Hepatocyte (in vitro differentiated cells): ENCODE measurements around the gene RNPS1. TPM values are rescaled to one million over a fixed set of nuclear protein-coding genes. Genes with fewer than 3 reads are reported as not detected.

Source experiments
- DNase-seq: peaks from one replicate; pipeline ENCODE4 v3.0.0-alpha.2; 2016; ENCODE audit warnings: low spot score
- H2AFZ ChIP-seq: fragments of 200-600 bp; sonication (generic); 2 replicates; pipeline ENCODE4 v1.6.0; 2016; ENCODE audit warnings: antibody characterized with exemption, mild to moderate bottlenecking
- H3K27ac ChIP-seq: fragments of 200-600 bp; sonication (generic); 2 replicates; pipeline ENCODE4 v1.5.1; 2016; ENCODE audit warnings: mild to moderate bottlenecking
- H3K27me3 ChIP-seq: fragments of 200-600 bp; sonication (generic); 2 replicates; pipeline ENCODE4 v1.6.1; 2016
- H3K36me3 ChIP-seq: fragments of 200-600 bp; sonication (generic); replicated peaks from 2 replicates; pipeline ENCODE4 v1.5.1; 2016; ENCODE audit warnings: low read depth; ENCODE audit not compliant: insufficient read depth
- H3K4me1 ChIP-seq: fragments of 200-600 bp; sonication (generic); 2 replicates; pipeline ENCODE4 v1.5.1; 2016; ENCODE audit warnings: mild to moderate bottlenecking, moderate library complexity; ENCODE audit not compliant: insufficient read depth
- H3K4me2 ChIP-seq: fragments of 200-600 bp; sonication (generic); 2 replicates; pipeline ENCODE4 v1.6.0; 2016
- H3K4me3 ChIP-seq: fragments of 200-600 bp; sonication (generic); 2 replicates; pipeline ENCODE4 v1.5.1; 2016; ENCODE audit warnings: mild to moderate bottlenecking
- H3K79me2 ChIP-seq: fragments of 200-600 bp; sonication (generic); 2 replicates; pipeline ENCODE4 v1.6.0; 2017; ENCODE audit warnings: mild to moderate bottlenecking
- H3K9me2 ChIP-seq: fragments of 200-600 bp; sonication (generic); replicated peaks from 2 replicates; pipeline ENCODE4 v1.6.0; 2017; ENCODE audit warnings: mild to moderate bottlenecking; ENCODE audit not compliant: insufficient read depth
- H3K9me3 ChIP-seq: fragments of 200-600 bp; sonication (generic); 2 replicates; pipeline ENCODE4 v1.5.1; 2016; ENCODE audit warnings: low read depth, mild to moderate bottlenecking
- H4K20me1 ChIP-seq: fragments of 200-600 bp; sonication (generic); 2 replicates; pipeline ENCODE4 v1.6.0; 2016; ENCODE audit warnings: mild to moderate bottlenecking; ENCODE audit not compliant: insufficient read depth, poor library complexity, severe bottlenecking
- EZH2 ChIP-seq: fragments of 200-600 bp; sonication (generic); IDR thresholded peaks from 2 replicates; pipeline ENCODE4 v1.6.1; 2016; ENCODE audit warnings: antibody characterized with exemption, mild to moderate bottlenecking, borderline replicate concordance
- EZH2phosphoT487 ChIP-seq: fragments of 200-600 bp; sonication (generic); IDR thresholded peaks from one replicate; pipeline ENCODE4 v1.6.1; 2018; ENCODE audit warnings: antibody characterized with exemption, mild to moderate bottlenecking, low read depth, moderate library complexity; ENCODE audit not compliant: unreplicated experiment, severe bottlenecking
- WGBS: methylation state at CpG from one replicate; pipeline ENCODE4 v1.1.6; 2016; ENCODE audit warnings: low lambda C conversion rate; ENCODE audit errors: missing lambda C conversion rate; 5-methylcytosine and 5-hydroxymethylcytosine counted together
- polyA plus RNA-seq: library from polyadenylated mRNA; unstranded; fragments of >200 nt; fragmentation: Nextera tagmentation; extraction: Ambion mirVana; gene quantifications from 2 replicates; pipeline ENCODE4 v1.2.1, GENCODE V29; 2016
- total RNA-seq: library from RNA; depleted of rRNA; stranded (reverse); fragments of >200 nt; gene quantifications from 2 replicates; pipeline ENCODE4 v1.2.3, GENCODE V29; 2014
- TF ChIP-seq, protein P1 (sequence below): fragments of 200-600 bp; sonication (generic); IDR thresholded peaks from 2 replicates; pipeline ENCODE4 v1.5.1; 2016; ENCODE audit warnings: antibody characterized with exemption, mild to moderate bottlenecking; ENCODE audit not compliant: poor library complexity

RNPS1 gene
- total and polyA plus RNA-seq, 2 experiments from 2014 or later: 128 to 198 TPM

DNA sequence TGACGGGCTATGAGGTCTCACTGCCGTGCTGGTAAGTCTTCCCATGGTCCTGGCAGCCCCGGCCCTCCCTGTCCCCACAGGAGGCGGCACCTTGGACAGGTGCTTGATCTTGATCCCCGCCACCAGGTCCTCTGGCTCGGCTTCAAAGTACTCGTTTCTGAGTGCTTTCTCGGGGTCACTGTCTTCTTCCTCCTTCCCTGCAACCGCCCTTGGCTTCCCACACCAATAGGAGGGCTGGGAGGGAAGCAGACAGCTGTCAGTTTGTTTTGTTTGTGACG is 31.9 kb upstream of the RNPS1 start:
- Histone ChIP-seq H3K79me2 (no peaks in the 10 kb centered on the region), H2AFZ (no peak overlapping the region), H3K9me2 (no peaks in the 10 kb centered on the region), H3K4me3 (no peak overlapping the region), H3K9me3 (no peaks in the 10 kb centered on the region), H3K27me3 (no peaks in the 10 kb centered on the region), H3K4me2 (no peak overlapping the region), H3K36me3 (no peaks in the 10 kb centered on the region), H3K27ac (no peak overlapping the region), H3K4me1 (no peaks in the 10 kb centered on the region), H4K20me1 (no peaks in the 10 kb centered on the region)
- TF ChIP-seq, protein P1, sequence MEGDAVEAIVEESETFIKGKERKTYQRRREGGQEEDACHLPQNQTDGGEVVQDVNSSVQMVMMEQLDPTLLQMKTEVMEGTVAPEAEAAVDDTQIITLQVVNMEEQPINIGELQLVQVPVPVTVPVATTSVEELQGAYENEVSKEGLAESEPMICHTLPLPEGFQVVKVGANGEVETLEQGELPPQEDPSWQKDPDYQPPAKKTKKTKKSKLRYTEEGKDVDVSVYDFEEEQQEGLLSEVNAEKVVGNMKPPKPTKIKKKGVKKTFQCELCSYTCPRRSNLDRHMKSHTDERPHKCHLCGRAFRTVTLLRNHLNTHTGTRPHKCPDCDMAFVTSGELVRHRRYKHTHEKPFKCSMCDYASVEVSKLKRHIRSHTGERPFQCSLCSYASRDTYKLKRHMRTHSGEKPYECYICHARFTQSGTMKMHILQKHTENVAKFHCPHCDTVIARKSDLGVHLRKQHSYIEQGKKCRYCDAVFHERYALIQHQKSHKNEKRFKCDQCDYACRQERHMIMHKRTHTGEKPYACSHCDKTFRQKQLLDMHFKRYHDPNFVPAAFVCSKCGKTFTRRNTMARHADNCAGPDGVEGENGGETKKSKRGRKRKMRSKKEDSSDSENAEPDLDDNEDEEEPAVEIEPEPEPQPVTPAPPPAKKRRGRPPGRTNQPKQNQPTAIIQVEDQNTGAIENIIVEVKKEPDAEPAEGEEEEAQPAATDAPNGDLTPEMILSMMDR: no peak
- no peak for TF ChIP-seq EZH2
- no peak for DNase-seq
- 79% methylated on average over 10 of the region's 10 CpGs for WGBS

GRCh38 chr16:2299121-2299914 is 31.4 kb upstream of the RNPS1 start:
- no peaks in the 10 kb centered on the region for H3K9me3 ChIP-seq
- H4K20me1 ChIP-seq: no peaks in the 10 kb centered on the region
- H3K79me2 ChIP-seq: no peaks in the 10 kb centered on the region
- H2AFZ ChIP-seq: no peak overlapping the region
- no peak overlapping the region for H3K4me2 ChIP-seq
- H3K36me3 ChIP-seq: no peaks in the 10 kb centered on the region
- no peaks in the 10 kb centered on the region for H3K27me3 ChIP-seq
- no peak overlapping the region for H3K27ac ChIP-seq
- H3K4me3 ChIP-seq: no peak overlapping the region
- no peaks in the 10 kb centered on the region for H3K9me2 ChIP-seq
- H3K4me1 ChIP-seq: no peaks in the 10 kb centered on the region
- TF ChIP-seq EZH2phosphoT487: no peak
- no peak for TF ChIP-seq EZH2
- TF ChIP-seq, protein P1: no peak
- WGBS: 88% methylated on average over 26 of the region's 31 CpGs
- DNase-seq: no peak

- TF ChIP-seq EZH2phosphoT487 (no peak), EZH2 (no peak)
- TF ChIP-seq, protein P1: no peak
- Histone ChIP-seq H3K36me3 (no peaks in the 10 kb centered on the region), H3K4me2 (no peak overlapping the region), H4K20me1 (no peaks in the 10 kb centered on the region), H3K27me3 (no peaks in the 10 kb centered on the region), H3K4me3 (no peak overlapping the region), H3K27ac (no peak overlapping the region), H3K79me2 (no peaks in the 10 kb centered on the region), H3K4me1 (no peaks in the 10 kb centered on the region), H2AFZ (no peak overlapping the region), H3K9me3 (no peaks in the 10 kb centered on the region), H3K9me2 (no peaks in the 10 kb centered on the region)
- WGBS: 88% methylated on average over 9 of the region's 9 CpGs
- DNase-seq: no peak
Observed at GRCh38 chr16:2298621-2299020, 30.7 kb upstream of the RNPS1 start.

GRCh38 chr16:2297506-2297860 is 29.6 kb upstream of the RNPS1 start:
- no peaks in the 10 kb centered on the region for H4K20me1 ChIP-seq
- DNase-seq: no peak
- H3K27ac ChIP-seq: no peak overlapping the region
- H3K27me3 ChIP-seq: no peaks in the 10 kb centered on the region
- H3K9me3 ChIP-seq: no peaks in the 10 kb centered on the region
- no peak overlapping the region for H3K4me2 ChIP-seq
- H3K36me3 ChIP-seq: no peaks in the 10 kb centered on the region
- no peaks in the 10 kb centered on the region for H3K4me1 ChIP-seq
- no peak overlapping the region for H2AFZ ChIP-seq
- no peaks in the 10 kb centered on the region for H3K79me2 ChIP-seq
- WGBS: 99% methylated on average over 22 of the region's 22 CpGs
- H3K4me3 ChIP-seq: no peak overlapping the region
- H3K9me2 ChIP-seq: no peaks in the 10 kb centered on the region
- TF ChIP-seq EZH2: no peak
- no peak for TF ChIP-seq EZH2phosphoT487
- TF ChIP-seq, protein P1: no peak
